HG03139 (cell line): ENCODE measurements around the gene NBAS.
"Not testable (repeated sequence)": the region's sequence is repeated elsewhere in the genome, so short reads cannot be mapped to it uniquely, and the experiment has no call there.

Experiments
- ATAC-seq: cut with Tn5 transposase; IDR thresholded peaks from one replicate; pipeline ENCODE4 v1.9.1; 2021; ENCODE audit not compliant: unreplicated experiment

The NBAS gene

GRCh38 chr2:15238028-15238427 lies 323.1 kb downstream of the NBAS start:
- ATAC-seq: no peak

- no peak for ATAC-seq
Measured at GRCh38 chr2:15230599-15231192, 330.4 kb downstream of the NBAS start.

- ATAC-seq: no peak
Measured at GRCh38 chr2:15226661-15227060, 334.5 kb downstream of the NBAS start.

GRCh38 chr2:15225131-15225530 lies 336.0 kb downstream of the NBAS start:
- no peak for ATAC-seq

- no peak for ATAC-seq
Measured at GRCh38 chr2:15224641-15225040, 336.5 kb downstream of the NBAS start.

- ATAC-seq: no peak
Measured at GRCh38 chr2:15223887-15224286, 337.2 kb downstream of the NBAS start.

- no peak for ATAC-seq
Measured at GRCh38 chr2:15222856-15223255, 338.3 kb downstream of the NBAS start.

GRCh38 chr2:15220603-15221002 lies 340.5 kb downstream of the NBAS start:
- no peak for ATAC-seq

- ATAC-seq: no peak
Measured at GRCh38 chr2:15218423-15219086, 342.6 kb downstream of the NBAS start.

- ATAC-seq: no peak
Measured at GRCh38 chr2:15212249-15212648, 348.9 kb downstream of the NBAS start.

- not testable (repeated sequence) for ATAC-seq
Measured at GRCh38 chr2:15210542-15210941, 350.6 kb downstream of the NBAS start.

GRCh38 chr2:15206419-15206818 lies 354.7 kb downstream of the NBAS start:
- ATAC-seq: no peak

GRCh38 chr2:15205562-15205961 lies 355.6 kb downstream of the NBAS start:
- ATAC-seq: no peak

- no peak for ATAC-seq
Measured at GRCh38 chr2:15201009-15201408, 360.1 kb downstream of the NBAS start.

GRCh38 chr2:15200581-15200980 lies 360.6 kb downstream of the NBAS start:
- ATAC-seq: no peak

GRCh38 chr2:15198051-15198450 lies 363.1 kb downstream of the NBAS start:
- ATAC-seq: no peak

- ATAC-seq: no peak
Measured at GRCh38 chr2:15195813-15196212, 365.3 kb downstream of the NBAS start.

GRCh38 chr2:15191789-15192188 lies 369.3 kb downstream of the NBAS start:
- ATAC-seq: no peak

- ATAC-seq: no peak
Measured at GRCh38 chr2:15189216-15189615, 371.9 kb downstream of the NBAS start.

GRCh38 chr2:15187702-15188101 lies 373.4 kb downstream of the NBAS start:
- no peak for ATAC-seq

- ATAC-seq: no peak
Measured at GRCh38 chr2:15186118-15186517, 375.0 kb downstream of the NBAS start.

- no peak for ATAC-seq
Measured at GRCh38 chr2:15184491-15184890, 376.6 kb downstream of the NBAS start.

- ATAC-seq: no peak
Measured at GRCh38 chr2:15182275-15182674, 378.9 kb downstream of the NBAS start.
